Natural killer cell (primary cell): Measurements from ENCODE around the gene SP3. TPM values are rescaled to one million over a fixed set of nuclear protein-coding genes. Genes with fewer than 3 reads are reported as not detected.

Source experiments
- ATAC-seq, 3 donors: fragments of 150-1000 bp in 2 of 3; fragments of 200-7000 bp in 1 of 3; cut with Tn5 transposase; 1 replicate in 1 of 3; 2 replicates in 2 of 3; pipeline ENCODE4 v1.10.0; 2021; ENCODE audit warnings: mild to moderate bottlenecking in 2 of 3, moderate library complexity in 2 of 3
- DNase-seq, 2 donors: peaks; one replicate each; pipeline versions ENCODE4 v3.0.0 to v3.0.0-alpha.2; 2013 to 2021; ENCODE audit warnings: mixed read lengths in 1 of 2
- H3K27ac ChIP-seq: one replicate; pipeline ENCODE4 v1.5.1; 2013; ENCODE audit warnings: mild to moderate bottlenecking, low read length
- H3K27me3 ChIP-seq: one replicate; pipeline ENCODE4 v1.6.1; 2013; ENCODE audit warnings: low read length; ENCODE audit not compliant: control insufficient read depth, insufficient read depth
- H3K36me3 ChIP-seq: one replicate; pipeline ENCODE4 v1.6.1; 2013; ENCODE audit warnings: low read length; ENCODE audit not compliant: control insufficient read depth, insufficient read depth
- H3K4me1 ChIP-seq: one replicate; pipeline ENCODE4 v1.6.1; 2013; ENCODE audit warnings: low read length; ENCODE audit not compliant: control insufficient read depth, insufficient read depth
- H3K4me3 ChIP-seq: one replicate; pipeline ENCODE4 v1.5.1; 2013; ENCODE audit warnings: low read length
- H3K9me3 ChIP-seq: one replicate; pipeline ENCODE4 v1.6.1; 2013; ENCODE audit warnings: low read length; ENCODE audit not compliant: control insufficient read depth, insufficient read depth
- H3K27ac Mint-ChIP-seq, 2 donors: one replicate each; pipeline ENCODE4 v1.8.0; 2022; ENCODE audit warnings: mild to moderate bottlenecking in 2 of 2, mixed read lengths in 2 of 2, moderate library complexity in 1 of 2
- H3K27me3 Mint-ChIP-seq, 2 donors: one replicate each; pipeline ENCODE4 v1.8.0; 2022; ENCODE audit warnings: low read depth in 2 of 2, mixed read lengths in 2 of 2
- H3K36me3 Mint-ChIP-seq: one replicate; pipeline ENCODE4 v1.8.0; 2022; ENCODE audit warnings: mixed read lengths
- H3K4me1 Mint-ChIP-seq, 2 donors: one replicate each; pipeline ENCODE4 v1.8.0; 2022; ENCODE audit warnings: mixed read lengths in 2 of 2
- H3K4me3 Mint-ChIP-seq: one replicate; pipeline ENCODE4 v1.8.0; 2022; ENCODE audit warnings: mild to moderate bottlenecking, moderate library complexity, mixed read lengths
- H3K9me3 Mint-ChIP-seq, 2 donors: one replicate each; pipeline ENCODE4 v1.8.0; 2022; ENCODE audit warnings: mixed read lengths in 2 of 2
- CTCF ChIP-seq: fragments of 200-600 bp; IDR thresholded peaks from one replicate; pipeline ENCODE4 v1.8.0; 2022; ENCODE audit warnings: antibody characterized with exemption
- WGBS: methylation state at CpG from one replicate; pipeline ENCODE4 v1.1.7; 2013; ENCODE audit warnings: missing lambda C conversion rate; ENCODE audit not compliant: insufficient coverage; 5-methylcytosine and 5-hydroxymethylcytosine counted together
- intact Hi-C: fragments of 100-400 bp; cut with micrococcal nuclease; formaldehyde crosslinking; loops from one replicate; pipeline ENCODE4 v1.14.2; 2022
- total RNA-seq, 4 donors: library from RNA; stranded (reverse); fragments of 120-200 nt in 1 of 4; gene quantifications; one replicate each; pipeline versions ENCODE4 v1.2.3 to v1.2.4, GENCODE V29; 2013 to 2022

Gene SP3
- total RNA-seq, 3 donors from 2014 or later (not counting 1 experiment from before 2014, with no cell fraction given) = 179 to 200 (median 188) TPM

GRCh38 chr2:174005801-174006419, 40.7 kb upstream of the SP3 start:
- H3K4me3 Mint-ChIP-seq = no peak overlapping the region
- ATAC-seq = no peak
- no peaks in the 10 kb centered on the region for H3K36me3 Mint-ChIP-seq
- Histone ChIP-seq H3K36me3 (no peaks in the 10 kb centered on the region), H3K9me3 (no peaks in the 10 kb centered on the region), H3K4me3 (no peak overlapping the region), H3K4me1 (no peaks in the 10 kb centered on the region), H3K27me3 (no peaks in the 10 kb centered on the region), H3K27ac (no peak overlapping the region)
- DNase-seq = no peak
- TF ChIP-seq CTCF = no peak
- H3K27ac Mint-ChIP-seq = no peak overlapping the region
- intact Hi-C loops = no loop called here
- peaks cover 3 to 5% of the 10 kb centered on the region in 2 donors for H3K27me3 Mint-ChIP-seq
- 95% methylated on average over 11 of the region's 11 CpGs for WGBS
- peaks cover 6% of the 10 kb centered on the region in 2 donors for H3K4me1 Mint-ChIP-seq
- H3K9me3 Mint-ChIP-seq = no peaks in the 10 kb centered on the region

DNA sequence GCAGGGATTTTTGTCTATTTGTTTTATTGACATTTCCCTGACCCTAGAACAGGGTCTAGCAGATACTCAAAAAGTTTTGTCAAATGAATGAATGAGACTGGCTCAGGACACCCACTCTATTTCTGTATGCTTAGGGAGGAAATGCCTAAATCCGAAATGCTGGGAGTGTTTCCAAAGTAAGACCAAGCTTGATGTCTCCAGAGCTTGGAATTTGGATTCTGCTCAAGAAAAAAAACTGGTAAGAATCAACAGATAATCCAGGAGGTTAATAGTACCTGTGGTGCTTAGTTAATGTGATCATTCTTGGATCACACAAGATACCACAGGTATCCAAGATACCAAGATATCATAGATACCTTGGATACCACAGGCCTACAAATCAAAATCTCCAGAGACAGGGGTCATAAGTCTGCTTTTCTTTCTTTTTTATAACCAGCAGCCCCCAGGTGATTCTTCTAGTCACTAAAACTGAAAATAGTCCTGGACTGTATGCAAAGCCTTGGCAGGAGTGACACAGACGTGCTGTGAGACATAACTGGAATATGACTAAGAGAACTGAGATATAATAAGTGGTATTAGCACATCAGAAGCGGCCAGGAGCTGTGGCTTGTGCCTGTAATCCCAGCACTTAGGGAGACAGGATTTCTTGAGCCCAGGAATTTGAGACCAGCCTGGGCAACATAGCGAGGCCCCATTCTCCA, 39.9 kb upstream of the SP3 start:
- H3K27ac Mint-ChIP-seq = no peak overlapping the region
- ATAC-seq = no peak
- H3K9me3 Mint-ChIP-seq = no peaks in the 10 kb centered on the region
- intact Hi-C loops = no loop called here
- no peaks in the 10 kb centered on the region for H3K36me3 Mint-ChIP-seq
- no peaks in the 10 kb centered on the region for H3K9me3 ChIP-seq
- 85% methylated on average over 4 of the region's 4 CpGs for WGBS
- H3K27ac ChIP-seq = no peak overlapping the region
- H3K27me3 ChIP-seq = no peaks in the 10 kb centered on the region
- no peaks in the 10 kb centered on the region for H3K36me3 ChIP-seq
- peaks cover 3 to 5% of the 10 kb centered on the region in 2 donors for H3K27me3 Mint-ChIP-seq
- H3K4me1 ChIP-seq = no peaks in the 10 kb centered on the region
- no peak for DNase-seq
- TF ChIP-seq CTCF = no peak
- H3K4me3 ChIP-seq = no peak overlapping the region
- no peak overlapping the region for H3K4me3 Mint-ChIP-seq
- peaks cover 9% of the 10 kb centered on the region in 2 donors for H3K4me1 Mint-ChIP-seq

DNA sequence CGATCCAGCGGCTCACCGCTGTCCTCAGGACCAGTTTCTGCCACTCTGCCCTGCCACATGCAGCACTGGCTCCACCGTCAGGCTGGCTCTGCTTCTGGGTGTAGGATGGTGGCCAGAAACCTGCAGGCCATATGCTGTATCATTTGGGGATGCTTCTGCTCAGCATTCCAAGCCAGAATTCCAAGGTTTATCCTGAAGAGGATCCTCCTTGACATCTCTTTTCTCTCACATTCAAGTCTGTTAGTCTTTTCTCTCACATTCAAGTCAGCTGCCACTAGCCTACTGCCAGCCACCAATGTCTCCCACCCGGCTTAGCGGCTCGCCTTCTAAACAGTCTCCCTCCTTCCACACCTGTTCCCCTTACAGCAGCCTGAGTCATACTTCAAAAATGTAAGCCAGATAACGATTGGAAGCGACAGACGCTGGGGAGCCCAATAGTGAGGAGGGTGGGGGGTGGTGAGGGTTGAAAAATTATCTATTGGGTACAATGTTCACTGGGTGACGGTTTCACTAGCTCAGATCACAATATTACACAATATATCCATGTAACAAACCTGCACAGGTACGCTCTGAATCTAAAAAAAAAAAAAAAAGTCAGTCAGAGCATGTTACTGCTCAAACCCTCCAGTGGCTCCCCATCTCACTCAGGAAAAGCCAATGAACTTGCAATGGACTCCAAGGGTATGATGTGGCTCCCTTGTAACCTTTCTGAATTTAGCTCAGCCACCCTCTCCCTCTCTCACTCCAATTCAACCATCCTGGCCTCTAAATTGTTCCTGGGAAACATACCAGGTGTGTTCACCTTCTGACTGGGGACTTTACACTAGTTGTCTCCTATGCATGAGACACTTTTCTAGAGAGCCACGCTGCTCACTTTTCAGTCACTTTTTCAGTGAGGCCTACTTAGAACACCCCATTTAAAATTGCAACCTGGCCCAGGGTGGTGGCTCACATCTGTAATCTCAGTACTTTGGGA, 38.8 kb upstream of the SP3 start:
- intact Hi-C loops = no loop called here
- H3K4me3 Mint-ChIP-seq = no peak overlapping the region
- DNase-seq = peak in 1 of 2 donors; percentile 29

More for the DNA sequence above, 38.8 kb upstream of the SP3 start:
- no peaks in the 10 kb centered on the region for H3K36me3 Mint-ChIP-seq
- H3K27me3 Mint-ChIP-seq = peaks cover 6 to 7% of the 10 kb centered on the region in 2 donors
- Histone ChIP-seq H3K27me3 (no peaks in the 10 kb centered on the region), H3K4me3 (no peak overlapping the region), H3K36me3 (no peaks in the 10 kb centered on the region), H3K27ac (no peak overlapping the region), H3K4me1 (peaks cover 3% of the 10 kb centered on the region), H3K9me3 (no peaks in the 10 kb centered on the region)
- no peak for TF ChIP-seq CTCF
- ATAC-seq = no peak
- no peak overlapping the region for H3K27ac Mint-ChIP-seq
- H3K9me3 Mint-ChIP-seq = no peaks in the 10 kb centered on the region
- 90% methylated on average over 10 of the region's 13 CpGs for WGBS
- peaks cover 9% of the 10 kb centered on the region in 2 donors for H3K4me1 Mint-ChIP-seq
